IPS-NIHi11 (cell line): Measurements from ENCODE around the gene FRYL.
"Not testable (repeated sequence)": the region's sequence is repeated elsewhere in the genome, so short reads cannot be mapped to it uniquely, and the experiment has no call there.

Experiments used
- DNase-seq: peaks from one replicate; pipeline ENCODE4 v3.0.0; 2012; ENCODE audit warnings: mixed read lengths, low spot score

The FRYL gene

GRCh38 chr4:48694824-48695223 is 85.3 kb downstream of the FRYL start:
- no peak for DNase-seq

DNA sequence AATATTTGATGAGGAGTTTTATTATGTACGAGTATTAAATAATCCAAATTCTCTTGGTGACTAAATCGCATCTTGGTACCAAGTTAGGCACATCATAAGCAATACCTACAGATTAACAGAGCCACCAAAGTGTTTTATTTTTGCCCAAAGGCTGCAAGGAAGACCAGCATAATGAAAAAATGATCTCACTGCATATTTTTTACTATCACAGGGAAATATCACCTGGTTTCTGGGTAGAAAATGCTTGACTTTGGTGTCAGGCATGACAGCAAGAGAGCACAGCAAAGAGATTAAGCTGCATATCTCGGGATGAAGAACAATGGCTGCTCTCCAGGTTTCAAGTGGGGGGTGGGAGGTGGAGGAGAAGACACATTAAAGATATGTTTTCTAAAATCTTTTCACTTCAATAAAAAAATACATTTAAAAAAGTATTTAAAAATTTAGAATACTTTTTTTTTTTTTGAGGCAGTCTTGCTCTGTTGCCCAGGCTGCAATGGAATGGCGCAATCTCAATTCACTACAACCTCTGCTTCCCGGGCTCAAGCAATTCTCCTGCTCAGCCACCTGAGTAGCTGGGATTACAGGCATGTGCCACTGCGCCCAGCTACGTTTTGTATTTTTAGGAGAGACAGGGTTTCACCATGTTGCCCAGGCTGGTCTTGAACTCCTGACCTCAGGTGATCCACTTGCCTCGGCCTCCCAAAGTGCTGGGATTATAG is 86.1 kb downstream of the FRYL start:
- no peak for DNase-seq

GRCh38 chr4:48692897-48693296 is 87.2 kb downstream of the FRYL start:
- DNase-seq: no peak

DNA sequence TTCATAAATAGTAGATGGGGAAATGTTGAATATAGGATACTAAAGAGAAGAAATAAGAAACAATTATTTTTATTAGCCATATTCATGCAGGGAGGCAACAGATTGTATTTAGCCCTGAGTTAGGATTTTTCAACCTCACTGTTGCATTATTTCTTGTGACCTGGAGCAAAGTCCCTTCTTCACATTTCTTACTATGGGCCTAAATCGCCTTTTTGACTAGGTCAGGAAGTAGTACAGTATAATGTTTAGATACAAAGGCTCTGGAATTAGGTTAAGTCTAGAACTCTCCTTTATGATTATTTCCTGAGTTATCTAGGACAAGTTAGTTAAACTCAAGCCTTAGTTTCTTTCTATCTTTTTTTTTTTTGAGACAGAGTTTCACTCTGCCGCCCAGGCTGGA is 88.0 kb downstream of the FRYL start:
- no peak for DNase-seq

- DNase-seq: no peak
Measured at GRCh38 chr4:48688953-48689352, 91.1 kb downstream of the FRYL start.

DNA sequence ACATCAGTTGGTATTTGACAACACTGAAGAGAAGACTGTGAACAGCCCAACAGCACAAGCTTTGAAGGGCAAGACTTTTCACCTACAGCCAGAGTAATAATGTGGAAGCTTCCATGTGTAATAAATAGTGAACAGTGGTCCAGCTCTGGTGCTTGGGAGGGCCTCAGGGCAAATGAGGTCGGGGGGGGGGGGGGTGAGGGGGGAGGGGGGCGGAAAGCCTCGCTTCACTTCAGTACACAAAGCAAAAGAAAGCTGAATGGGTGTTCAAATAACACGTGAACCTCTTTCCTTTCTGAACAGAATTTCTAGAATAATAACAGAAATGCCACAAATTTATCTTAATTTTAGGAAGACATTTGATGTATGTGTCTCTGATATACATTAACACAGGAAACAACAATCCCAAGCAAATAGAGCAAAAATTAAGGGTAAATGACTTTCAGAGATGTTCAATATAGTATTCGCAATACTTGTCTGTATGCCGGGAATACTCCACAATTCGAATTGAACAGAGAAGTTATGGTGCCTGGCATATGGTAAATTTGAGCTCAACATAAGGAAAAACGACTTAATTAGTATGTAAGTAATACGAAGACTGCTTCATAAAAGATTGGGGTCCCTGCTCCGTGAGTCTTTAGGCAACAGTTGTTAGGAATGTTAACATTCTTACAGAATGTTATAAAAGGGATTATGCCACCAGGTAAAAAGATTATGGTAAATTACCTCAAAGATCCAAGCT is 92.6 kb downstream of the FRYL start:
- DNase-seq: no peak

DNA sequence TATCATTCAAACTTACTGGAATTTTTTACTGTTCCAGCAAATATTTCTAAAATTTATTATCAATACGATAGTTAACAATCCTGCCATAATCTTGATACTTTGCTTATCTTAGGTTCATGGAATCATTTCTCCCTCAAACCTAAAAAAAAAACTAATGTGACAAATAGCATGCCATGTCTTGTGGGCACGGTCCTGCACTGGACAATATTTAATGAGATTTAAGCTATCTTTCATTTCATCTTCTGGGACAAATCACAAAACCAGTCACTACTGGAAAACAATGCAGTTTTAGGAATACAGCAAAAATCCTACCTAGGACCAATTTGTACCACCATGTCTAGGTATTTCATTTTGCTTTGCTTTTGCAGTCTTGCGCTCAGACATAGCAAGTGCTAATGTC is 93.7 kb downstream of the FRYL start:
- DNase-seq: no peak

DNA sequence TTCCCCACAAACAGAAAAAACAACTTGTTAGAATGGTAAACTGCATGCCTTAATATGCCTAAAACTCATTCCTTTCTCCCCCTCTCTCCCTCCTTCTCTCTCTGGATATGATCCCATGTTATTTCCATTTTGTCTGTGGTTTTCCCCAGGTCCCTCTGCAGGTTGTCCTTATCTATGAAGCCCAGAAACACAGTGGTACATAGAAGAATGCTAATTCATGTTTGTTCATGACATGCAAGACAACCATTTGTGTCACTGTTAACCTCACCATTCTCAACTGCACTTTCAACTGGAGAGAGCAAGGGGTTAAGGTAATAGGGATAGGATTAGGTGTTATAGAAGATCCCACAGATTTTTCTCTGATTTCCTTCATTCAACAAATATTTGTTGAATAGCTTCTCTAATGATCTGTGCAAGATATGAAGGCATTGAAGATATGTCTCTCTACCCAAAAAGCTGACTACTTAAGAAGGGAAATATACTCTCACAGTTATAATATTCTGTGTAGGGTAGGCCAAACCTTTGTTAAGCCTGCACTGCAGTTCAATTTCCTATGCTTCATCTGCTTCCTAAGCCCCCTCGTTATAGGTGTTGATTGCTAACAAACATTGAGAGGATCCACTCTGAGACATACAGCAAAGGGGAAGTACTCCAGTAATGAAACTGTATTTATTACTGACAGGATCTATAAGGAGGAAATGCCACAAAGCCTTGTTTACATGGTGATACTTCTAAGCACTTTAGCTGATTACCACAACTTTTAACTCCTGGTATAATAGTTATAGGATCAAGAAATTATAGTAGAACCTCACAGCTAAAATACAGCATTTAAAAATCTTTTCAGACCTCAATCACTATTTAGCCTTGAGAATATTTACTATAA is 96.1 kb downstream of the FRYL start:
- no peak for DNase-seq

GRCh38 chr4:48682870-48683269 is 97.2 kb downstream of the FRYL start:
- not testable (repeated sequence) for DNase-seq

GRCh38 chr4:48681856-48682255 is 98.2 kb downstream of the FRYL start:
- DNase-seq: no peak

DNA sequence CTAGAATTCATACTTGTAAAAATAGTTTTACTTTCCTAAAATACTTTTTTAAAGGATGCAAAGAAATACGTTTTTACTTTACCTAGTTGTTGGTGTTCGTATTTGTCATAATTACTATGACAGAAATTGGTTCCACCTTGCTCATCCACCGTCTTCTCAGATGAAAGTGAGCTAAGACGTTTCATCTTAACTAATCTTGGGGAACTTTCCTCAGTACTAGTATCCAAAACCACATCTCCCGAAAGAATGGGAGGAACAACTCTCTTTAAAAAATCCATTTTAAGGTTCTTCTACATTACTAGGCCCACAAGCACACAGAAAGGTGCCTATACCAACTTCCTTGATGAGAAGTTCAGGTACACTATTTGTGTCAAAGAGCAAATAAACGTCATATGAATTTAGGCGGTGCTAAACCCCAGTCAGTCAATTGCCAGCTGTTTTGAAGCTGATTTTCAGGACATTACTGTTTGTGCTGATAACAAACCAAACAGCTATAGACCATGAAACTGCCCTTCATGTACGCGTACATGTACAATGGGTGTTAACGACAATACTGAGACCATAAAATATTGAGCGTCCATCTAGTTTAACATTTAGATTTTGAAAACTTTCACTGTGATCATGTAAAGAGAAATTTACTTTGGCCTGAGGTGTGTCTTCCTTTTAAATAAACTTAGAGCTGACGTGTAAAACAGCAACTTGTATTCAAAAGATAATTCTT is 99.1 kb downstream of the FRYL start:
- no peak for DNase-seq

- no peak for DNase-seq
Measured at GRCh38 chr4:48673537-48673936, 106.5 kb downstream of the FRYL start.

GRCh38 chr4:48670587-48670986 is 109.5 kb downstream of the FRYL start:
- DNase-seq: no peak

- DNase-seq: no peak
Measured at GRCh38 chr4:48669086-48669485, 111.0 kb downstream of the FRYL start.

DNA sequence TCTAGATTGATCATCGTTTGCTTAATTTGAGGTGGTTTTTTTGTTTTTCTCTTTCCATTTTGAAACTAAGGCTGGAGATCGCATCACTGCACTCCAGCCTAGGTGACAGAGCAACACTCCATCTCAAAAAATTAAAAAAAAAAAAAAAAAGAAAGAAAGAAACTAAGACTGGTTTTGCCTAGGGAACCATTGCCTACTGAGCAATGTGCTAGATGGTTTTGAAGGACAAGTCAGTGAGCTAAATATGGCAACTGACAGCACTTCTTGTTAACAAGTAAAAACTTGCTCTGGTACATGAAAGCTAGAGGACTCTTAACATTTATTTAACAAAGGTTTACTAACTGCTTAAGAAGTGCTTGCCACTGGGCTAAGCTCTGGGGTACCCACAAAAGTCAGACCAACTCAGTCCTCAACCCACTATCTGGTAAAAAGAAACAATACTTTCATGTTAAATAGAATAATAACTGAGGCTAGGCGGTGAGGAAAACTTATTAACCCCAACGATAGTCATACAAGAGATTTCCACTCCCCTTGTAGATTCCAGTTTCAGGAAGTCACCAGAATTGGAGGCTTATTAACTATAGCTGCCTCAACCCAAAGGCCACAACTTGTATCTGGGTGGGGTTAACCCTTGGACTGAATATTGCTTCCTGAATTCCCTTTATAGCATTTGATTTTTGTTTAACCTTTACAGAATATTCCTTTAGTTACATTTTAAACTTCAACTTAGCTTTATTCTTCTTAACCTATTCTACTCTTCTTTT is 111.6 kb downstream of the FRYL start:
- no peak for DNase-seq

GRCh38 chr4:48667148-48667547 is 112.9 kb downstream of the FRYL start:
- DNase-seq: no peak

DNA sequence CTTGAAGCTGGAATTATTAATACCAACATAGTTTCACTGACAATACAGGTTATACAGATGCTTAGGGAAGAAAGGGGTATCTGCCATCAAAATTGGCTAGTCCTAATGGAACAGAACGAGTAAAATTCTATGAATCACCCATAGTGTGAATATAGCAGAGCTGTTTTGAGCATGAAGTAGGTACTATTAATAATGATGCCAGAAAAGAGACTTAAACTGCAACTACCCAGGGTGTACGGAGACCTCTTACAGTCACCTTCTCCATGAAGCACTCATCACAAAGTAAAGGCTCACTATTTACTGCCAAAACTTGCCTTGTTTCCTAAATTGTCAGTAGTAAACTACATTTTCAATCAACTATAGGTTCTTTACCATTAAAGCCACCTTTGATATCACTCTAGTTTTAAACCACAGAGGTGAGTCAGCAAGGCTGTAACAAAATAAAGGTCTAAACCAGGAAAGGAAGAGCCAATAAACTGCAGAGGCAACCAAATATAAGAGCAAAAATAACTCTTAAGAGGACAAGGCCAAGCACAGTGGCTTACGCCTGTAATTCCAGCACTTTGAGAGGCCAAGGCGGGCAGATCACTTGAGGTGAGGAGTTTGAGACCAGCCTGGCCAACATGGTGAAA is 114.4 kb downstream of the FRYL start:
- no peak for DNase-seq

DNA sequence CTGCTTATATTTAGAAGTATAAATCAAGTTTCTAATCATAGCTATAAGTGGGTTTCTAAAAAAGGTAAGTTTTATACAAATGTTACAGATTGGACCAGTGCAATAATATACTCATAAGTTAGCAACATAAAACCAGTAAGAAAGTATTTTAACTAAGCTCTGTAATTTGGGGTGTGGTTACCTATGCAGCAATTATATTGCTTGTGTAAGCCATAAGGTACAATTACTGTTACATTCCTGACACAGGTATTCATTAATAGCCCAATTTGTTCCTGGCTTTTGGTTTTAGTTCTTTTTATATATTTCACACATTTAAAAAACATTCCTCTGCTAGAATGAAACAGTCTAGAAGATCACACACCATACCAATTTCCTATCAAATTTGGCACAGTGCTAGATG is 115.1 kb downstream of the FRYL start:
- DNase-seq: no peak

GRCh38 chr4:48661391-48661790 is 118.7 kb downstream of the FRYL start:
- DNase-seq: no peak

DNA sequence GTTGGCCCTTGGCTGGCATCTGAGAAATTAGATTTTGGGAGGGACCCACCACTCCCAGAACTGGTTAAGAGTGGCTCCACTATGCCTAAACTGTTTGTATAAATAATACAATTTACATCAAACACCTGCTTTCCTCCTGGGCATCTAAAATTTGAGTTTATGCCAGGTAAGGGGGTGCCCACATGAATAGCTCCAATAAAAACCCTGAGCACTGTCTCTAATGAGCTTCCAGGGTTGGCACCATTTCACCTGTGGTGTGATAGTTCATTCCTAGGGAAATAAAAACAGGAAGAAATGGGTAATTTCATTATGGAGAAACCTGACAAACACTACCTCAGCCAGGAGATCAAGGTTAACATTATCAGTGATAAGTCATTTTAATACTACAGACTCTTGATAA is 119.7 kb downstream of the FRYL start:
- no peak for DNase-seq
